H9 (cell line): Measurements from ENCODE around the gene OGFR. TPM values are rescaled to one million over a fixed set of nuclear protein-coding genes. Genes with fewer than 3 reads are reported as not detected.

Source experiments
- DNase-seq: peaks from one replicate; pipeline ENCODE4 v3.0.0-alpha.2; 2017
- H2AFZ ChIP-seq: one replicate; pipeline ENCODE4 v1.6.1; 2013; ENCODE audit warnings: mild to moderate bottlenecking, low read length, control low read depth, moderate library complexity
- H2AK5ac ChIP-seq: 2 replicates; pipeline ENCODE4 v1.6.1; 2013; ENCODE audit warnings: low read length, control low read depth, mixed read lengths; ENCODE audit not compliant: insufficient read length
- H2BK120ac ChIP-seq: one replicate; pipeline ENCODE4 v1.6.1; 2013; ENCODE audit warnings: low read depth, mild to moderate bottlenecking, low read length, control low read depth, inconsistent platforms; ENCODE audit not compliant: poor library complexity, severe bottlenecking
- H2BK12ac ChIP-seq: 2 replicates; pipeline ENCODE4 v1.6.1; 2013; ENCODE audit warnings: low read length, control low read depth, mixed read lengths, low read depth; ENCODE audit not compliant: insufficient read length
- H2BK15ac ChIP-seq: 2 replicates; pipeline ENCODE4 v1.6.1; 2013; ENCODE audit warnings: low read depth, low read length, control low read depth
- H2BK20ac ChIP-seq: one replicate; pipeline ENCODE4 v1.6.1; 2013; ENCODE audit warnings: low read depth, mild to moderate bottlenecking, low read length, control low read depth, inconsistent platforms; ENCODE audit not compliant: poor library complexity, severe bottlenecking
- H2BK5ac ChIP-seq: 2 replicates; pipeline ENCODE4 v1.6.1; 2013; ENCODE audit warnings: low read length, control low read depth, mixed read lengths; ENCODE audit not compliant: insufficient read length
- H3K14ac ChIP-seq: 2 replicates; pipeline ENCODE4 v1.6.1; 2013; ENCODE audit warnings: low read length, control low read depth; ENCODE audit not compliant: insufficient read depth
- H3K18ac ChIP-seq: 2 replicates; pipeline ENCODE4 v1.6.1; 2013; ENCODE audit warnings: low read depth, mild to moderate bottlenecking, mixed read lengths, low read length, control low read depth; ENCODE audit not compliant: insufficient read length
- H3K23ac ChIP-seq: 2 replicates; pipeline ENCODE4 v1.6.1; 2013; ENCODE audit warnings: low read length, control low read depth, mixed read lengths, low read depth; ENCODE audit not compliant: insufficient read length
- H3K23me2 ChIP-seq: 2 replicates; pipeline ENCODE4 v1.6.1; 2013; ENCODE audit warnings: low read depth, mild to moderate bottlenecking, mixed read lengths, low read length, control low read depth; ENCODE audit not compliant: insufficient read length, poor library complexity, severe bottlenecking
- H3K27ac ChIP-seq: 2 replicates; pipeline ENCODE4 v1.5.1; 2013; ENCODE audit warnings: low read length, control low read depth, mixed read lengths, low read depth; ENCODE audit not compliant: insufficient read length
- H3K27me3 ChIP-seq: 2 replicates; pipeline ENCODE4 v1.6.1; 2013; ENCODE audit warnings: low read length, control low read depth, inconsistent platforms; ENCODE audit not compliant: insufficient read depth
- H3K4ac ChIP-seq: 2 replicates; pipeline ENCODE4 v1.6.1; 2013; ENCODE audit warnings: low read depth, mild to moderate bottlenecking, control low read depth, inconsistent platforms, low read length, moderate library complexity
- H3K4me1 ChIP-seq: 2 replicates; pipeline ENCODE4 v1.6.1; 2013; ENCODE audit warnings: low read length, control low read depth, inconsistent platforms; ENCODE audit not compliant: insufficient read depth
- H3K4me2 ChIP-seq: 2 replicates; pipeline ENCODE4 v1.6.1; 2013; ENCODE audit warnings: low read length, control low read depth, mixed read lengths; ENCODE audit not compliant: insufficient read length, insufficient read depth
- H3K56ac ChIP-seq: 2 replicates; pipeline ENCODE4 v1.6.1; 2013; ENCODE audit warnings: low read depth, mild to moderate bottlenecking, mixed read lengths, low read length, control low read depth; ENCODE audit not compliant: insufficient read length
- H3K79me1 ChIP-seq: 2 replicates; pipeline ENCODE4 v1.6.1; 2013; ENCODE audit warnings: low read depth, mild to moderate bottlenecking, moderate library complexity, low read length, control low read depth, inconsistent platforms; ENCODE audit not compliant: insufficient read depth, poor library complexity, severe bottlenecking
- H3K79me2 ChIP-seq: 2 replicates; pipeline ENCODE4 v1.6.1; 2013; ENCODE audit warnings: low read length, control low read depth, inconsistent platforms; ENCODE audit not compliant: insufficient read depth
- H3K9ac ChIP-seq: 2 replicates; pipeline ENCODE4 v1.6.1; 2013; ENCODE audit warnings: low read length, control low read depth, mixed read lengths; ENCODE audit not compliant: insufficient read length; ENCODE audit errors: extremely low read depth
- H3K9me3 ChIP-seq: one replicate; pipeline ENCODE4 v1.6.1; 2013; ENCODE audit warnings: low read depth, low read length, inconsistent platforms; ENCODE audit not compliant: control insufficient read depth
- H3T11ph ChIP-seq: one replicate; pipeline ENCODE4 v1.6.1; 2013; ENCODE audit warnings: mild to moderate bottlenecking, low read length, control low read depth, inconsistent platforms
- H4K20me1 ChIP-seq: one replicate; pipeline ENCODE4 v1.6.1; 2013; ENCODE audit not compliant: control insufficient read depth, insufficient read length, insufficient read depth
- H4K5ac ChIP-seq: 2 replicates; pipeline ENCODE4 v1.6.1; 2013; ENCODE audit warnings: low read depth, mild to moderate bottlenecking, mixed read lengths, low read length, control low read depth; ENCODE audit not compliant: insufficient read length
- H4K8ac ChIP-seq: replicated peaks from 2 replicates; pipeline ENCODE4 v1.6.1; 2013; ENCODE audit warnings: low read length, control low read depth, mixed read lengths, low read depth; ENCODE audit not compliant: insufficient read length
- H4K91ac ChIP-seq: 2 replicates; pipeline ENCODE4 v1.6.1; 2013; ENCODE audit warnings: low read depth, mild to moderate bottlenecking, moderate library complexity, mixed read lengths, low read length, control low read depth; ENCODE audit not compliant: insufficient read length
- H3K27ac Mint-ChIP-seq, 3 experiments: 2 replicates in 2 of 3; 3 replicates in 1 of 3; pipeline ENCODE4 v1.8.0; 2020 to 2021; ENCODE audit warnings: mixed read lengths in 3 of 3, mild to moderate bottlenecking in 1 of 3, moderate library complexity in 1 of 3
- H3K27me3 Mint-ChIP-seq: 2 replicates; pipeline ENCODE4 v1.8.0; 2021; ENCODE audit warnings: low read depth, mild to moderate bottlenecking, moderate library complexity, mixed read lengths
- H3K36me3 Mint-ChIP-seq, 3 experiments: 2 replicates in 2 of 3; 3 replicates in 1 of 3; pipeline ENCODE4 v1.8.0; 2020 to 2021; ENCODE audit warnings: low read depth in 3 of 3, mixed read lengths in 3 of 3; ENCODE audit not compliant: insufficient read depth in 1 of 3
- H3K4me1 Mint-ChIP-seq, 2 experiments: 2 replicates each; pipeline ENCODE4 v1.8.0; 2020; ENCODE audit warnings: mixed read lengths in 2 of 2
- H3K4me3 Mint-ChIP-seq, 2 experiments: 2 replicates in 1 of 2; 3 replicates in 1 of 2; pipeline ENCODE4 v1.8.0; 2020 to 2021; ENCODE audit warnings: mild to moderate bottlenecking in 2 of 2, mixed read lengths in 2 of 2, moderate library complexity in 1 of 2
- H3K9me3 Mint-ChIP-seq, 2 experiments: 2 replicates in 1 of 2; 3 replicates in 1 of 2; pipeline ENCODE4 v1.8.0; 2020; ENCODE audit warnings: mild to moderate bottlenecking in 2 of 2, mixed read lengths in 2 of 2, moderate library complexity in 1 of 2
- CTCF ChIP-seq: fragments of 200-600 bp; sonication (generic); conservative IDR thresholded peaks from 3 replicates; pipeline ENCODE4 v1.8.0; 2021; ENCODE audit warnings: antibody characterized with exemption, mild to moderate bottlenecking
- WGBS: extraction: QIAGEN DNeasy Blood & Tissue Kit; methylation state at CpG from one replicate; pipeline ENCODE4 v1.1.7; 2013; ENCODE audit warnings: missing lambda C conversion rate, low lambda C conversion rate, mixed read lengths; ENCODE audit not compliant: insufficient read length; ENCODE audit errors: extremely low coverage; 5-methylcytosine and 5-hydroxymethylcytosine counted together
- total RNA-seq: library from RNA; stranded (reverse); gene quantifications from 2 replicates; pipeline ENCODE4 v1.2.1, GENCODE V29; 2021

Gene OGFR
- total RNA-seq, 1 experiment from 2014 or later, result 33.1 TPM

GRCh38 chr20:62815066-62815991, 10.7 kb downstream of the OGFR start:
- peaks cover 13 to 14% of the 10 kb centered on the region in 2 experiments for H3K4me1 Mint-ChIP-seq
- Histone ChIP-seq H2BK20ac (no peak overlapping the region), H3K79me2 (no peaks in the 10 kb centered on the region), H2BK120ac (no peak overlapping the region), H4K91ac (no peak overlapping the region), H3K14ac (peak overlapping the region; percentile 42; the same call in 1 of the 2 replicates), H3K56ac (no peak overlapping the region), H3K27me3 (no peaks in the 10 kb centered on the region), H2AFZ (no peak overlapping the region), H3T11ph (no peak overlapping the region), H3K27ac (no peak overlapping the region), H3K4ac (no peak overlapping the region), H4K20me1 (no peaks in the 10 kb centered on the region), H2BK5ac (no peak overlapping the region), H3K23ac (no peak overlapping the region), H3K9me3 (no peaks in the 10 kb centered on the region), H2AK5ac (no peak overlapping the region), H2BK15ac (no peak overlapping the region), H3K4me1 (no peaks in the 10 kb centered on the region), H3K4me2 (peak overlapping the region; percentile 35), H4K5ac (no peak overlapping the region), H3K18ac (peak overlapping the region; percentile 68), H2BK12ac (no peak overlapping the region), H4K8ac (no peak overlapping the region), H3K9ac (no peak overlapping the region), H3K23me2 (peaks cover 16% of the 10 kb centered on the region), H3K79me1 (no peaks in the 10 kb centered on the region)
- peaks cover 0 to 13% (median 13%) of the 10 kb centered on the region in 3 experiments; a peak in 5 of 7 replicates for H3K36me3 Mint-ChIP-seq
- WGBS, result no CpG with 5 or more reads among the region's 24 CpGs
- H3K4me3 Mint-ChIP-seq, result peak overlapping the region; percentile 64 to 77
- H3K27ac Mint-ChIP-seq, result peak overlapping the region; percentile 84 to 94 (median 90); a peak in 5 of 7 replicates
- H3K27me3 Mint-ChIP-seq, result peaks cover 5% of the 10 kb centered on the region
- peak; percentile 81 for DNase-seq
- TF ChIP-seq CTCF, result no peak
- no peaks in the 10 kb centered on the region for H3K9me3 Mint-ChIP-seq
